ENCODE data around the gene MAGI3.

Gene MAGI3

GRCh38 chr1:113534875-113535274, 144.6 kb downstream of the MAGI3 start:
- no peak for DNase-seq (ENCODE audit: extremely low read depth, insufficient read length)
- no peaks in the 10 kb centered on the region for H3K27me3 ChIP-seq (replicated peaks; ENCODE audit: control insufficient read depth, insufficient read depth, low read length)
- H3K4me3 ChIP-seq (replicated peaks; ENCODE audit: low read depth, low read length), result no peak overlapping the region
- TF ChIP-seq CTCF (IDR thresholded peaks at IDR 0.05; ENCODE audit: insufficient read depth, low read length, poor library complexity, severe bottlenecking), result no peak
- H3K36me3 ChIP-seq (ENCODE audit: control insufficient read depth, insufficient read depth, low read length), result no peaks in the 10 kb centered on the region

GRCh38 chr1:113536182-113536780, 146.0 kb downstream of the MAGI3 start:
- Histone ChIP-seq H3K4me3 (replicated peaks; ENCODE audit: low read depth, low read length) (no peak overlapping the region), H3K27me3 (replicated peaks; ENCODE audit: control insufficient read depth, insufficient read depth, low read length) (no peaks in the 10 kb centered on the region), H3K36me3 (ENCODE audit: control insufficient read depth, insufficient read depth, low read length) (no peaks in the 10 kb centered on the region)
- no peak for TF ChIP-seq CTCF (IDR thresholded peaks at IDR 0.05; ENCODE audit: insufficient read depth, low read length, poor library complexity, severe bottlenecking)
- no peak for DNase-seq (ENCODE audit: extremely low read depth, insufficient read length)

GRCh38 chr1:113538225-113538624, 147.9 kb downstream of the MAGI3 start:
- DNase-seq (ENCODE audit: extremely low read depth, insufficient read length), result no peak
- no peaks in the 10 kb centered on the region for H3K36me3 ChIP-seq (ENCODE audit: control insufficient read depth, insufficient read depth, low read length)
- no peaks in the 10 kb centered on the region for H3K27me3 ChIP-seq (replicated peaks; ENCODE audit: control insufficient read depth, insufficient read depth, low read length)
- no peak for TF ChIP-seq CTCF (IDR thresholded peaks at IDR 0.05; ENCODE audit: insufficient read depth, low read length, poor library complexity, severe bottlenecking)
- no peak overlapping the region for H3K4me3 ChIP-seq (replicated peaks; ENCODE audit: low read depth, low read length)

GRCh38 chr1:113540335-113540734, 150.0 kb downstream of the MAGI3 start:
- no peak for TF ChIP-seq CTCF (IDR thresholded peaks at IDR 0.05; ENCODE audit: insufficient read depth, low read length, poor library complexity, severe bottlenecking)
- H3K4me3 ChIP-seq (replicated peaks; ENCODE audit: low read depth, low read length), result no peak overlapping the region
- no peak for DNase-seq (ENCODE audit: extremely low read depth, insufficient read length)
- no peaks in the 10 kb centered on the region for H3K27me3 ChIP-seq (replicated peaks; ENCODE audit: control insufficient read depth, insufficient read depth, low read length)
- no peaks in the 10 kb centered on the region for H3K36me3 ChIP-seq (ENCODE audit: control insufficient read depth, insufficient read depth, low read length)

GRCh38 chr1:113541106-113541505, 150.8 kb downstream of the MAGI3 start:
- DNase-seq (ENCODE audit: extremely low read depth, insufficient read length), result no peak
- TF ChIP-seq CTCF (IDR thresholded peaks at IDR 0.05; ENCODE audit: insufficient read depth, low read length, poor library complexity, severe bottlenecking), result no peak
- Histone ChIP-seq H3K4me3 (replicated peaks; ENCODE audit: low read depth, low read length) (no peak overlapping the region), H3K27me3 (replicated peaks; ENCODE audit: control insufficient read depth, insufficient read depth, low read length) (no peaks in the 10 kb centered on the region), H3K36me3 (ENCODE audit: control insufficient read depth, insufficient read depth, low read length) (no peaks in the 10 kb centered on the region)

- Histone ChIP-seq H3K27me3 (replicated peaks; ENCODE audit: control insufficient read depth, insufficient read depth, low read length) (no peaks in the 10 kb centered on the region), H3K36me3 (ENCODE audit: control insufficient read depth, insufficient read depth, low read length) (no peaks in the 10 kb centered on the region), H3K4me3 (replicated peaks; ENCODE audit: low read depth, low read length) (no peak overlapping the region)
- no peak for DNase-seq (ENCODE audit: extremely low read depth, insufficient read length)
- no peak for TF ChIP-seq CTCF (IDR thresholded peaks at IDR 0.05; ENCODE audit: insufficient read depth, low read length, poor library complexity, severe bottlenecking)
These were observed 151.9 kb downstream of the MAGI3 start for GRCh38 chr1:113542221-113542701.
